COLO668 (cell line): ENCODE measurements around the gene RPH3AL.
"Not testable (repeated sequence)": the region's sequence is repeated elsewhere in the genome, so short reads cannot be mapped to it uniquely, and the experiment has no call there.

Source experiments
- DNase-seq: peaks from one replicate; lab custom pipeline; 2025; ENCODE audit not compliant: unreplicated experiment; lab: John Stamatoyannopoulos, UW

The RPH3AL gene

DNA sequence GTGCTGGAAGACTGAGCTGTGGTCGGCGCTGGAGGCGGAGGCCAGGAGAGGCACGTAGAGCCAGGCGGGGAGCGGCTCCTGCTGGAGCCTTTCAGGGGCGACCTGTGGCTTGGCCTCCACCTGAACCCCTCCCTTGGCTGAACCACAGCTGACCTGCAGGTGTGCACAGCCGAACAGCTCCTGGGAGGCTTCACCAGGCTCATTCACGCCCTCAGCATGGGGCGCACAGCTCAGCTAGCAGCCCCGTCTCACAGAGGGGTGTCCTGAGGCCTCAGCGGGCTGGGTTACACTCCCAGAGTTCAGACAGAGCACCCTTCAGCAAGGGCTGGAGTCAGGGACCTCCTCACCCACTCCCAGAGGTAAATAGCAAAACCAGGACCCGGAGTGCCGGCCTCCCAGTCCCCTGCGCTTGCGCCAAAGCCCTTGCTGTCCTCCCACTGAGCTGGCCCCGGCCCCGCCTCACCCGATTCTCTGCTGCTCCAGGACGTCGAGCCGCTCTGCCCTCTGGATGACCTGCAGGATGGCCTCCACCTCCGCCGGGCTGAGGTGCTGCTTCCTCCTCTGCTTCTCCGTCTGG, 31.7 kb downstream of the RPH3AL start:
- DNase-seq = no peak

GRCh38 chr17:320139-320538, 32.5 kb downstream of the RPH3AL start:
- no peak for DNase-seq

GRCh38 chr17:319266-319665, 33.3 kb downstream of the RPH3AL start:
- no peak for DNase-seq

DNA sequence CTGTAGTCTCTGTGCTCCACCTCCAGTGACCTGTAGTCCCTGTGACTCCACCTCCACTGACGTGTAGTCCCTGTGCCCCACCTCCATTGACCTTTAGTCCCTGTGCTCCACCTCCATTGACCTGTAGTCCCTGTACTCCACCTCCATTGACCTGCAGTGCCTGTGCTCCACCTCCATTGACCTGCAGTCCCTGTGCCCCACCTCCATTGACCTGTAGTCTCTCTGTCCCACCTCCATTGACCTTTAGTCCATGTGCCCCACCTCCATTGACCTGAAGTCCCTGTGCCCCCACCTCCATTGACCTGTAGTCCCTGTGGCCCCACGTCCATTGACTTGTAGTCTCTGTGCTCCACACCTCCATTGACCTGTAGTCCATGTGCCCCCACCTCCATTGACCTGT, 35.5 kb downstream of the RPH3AL start:
- DNase-seq = not testable (repeated sequence)

DNA sequence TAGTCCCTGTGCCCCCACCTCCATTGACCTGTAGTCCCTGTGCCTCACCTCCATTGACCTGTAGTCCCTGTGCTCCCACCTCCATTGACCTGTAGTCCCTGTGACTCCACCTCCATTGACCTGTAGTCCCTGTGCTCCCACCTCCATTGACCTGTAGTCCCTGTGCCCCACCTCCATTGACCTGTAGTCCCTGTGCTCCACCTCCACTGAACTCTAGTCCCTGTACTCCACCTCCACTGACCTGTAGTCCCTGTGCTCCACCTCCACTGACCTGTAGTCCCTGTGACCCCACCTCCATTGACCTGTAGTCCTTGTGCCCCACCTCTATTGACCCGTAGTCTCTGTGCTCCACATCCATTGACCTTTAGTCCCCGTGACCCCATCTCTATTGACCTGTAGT, 37.2 kb downstream of the RPH3AL start:
- not testable (repeated sequence) for DNase-seq

GRCh38 chr17:314614-314944, 38.0 kb downstream of the RPH3AL start:
- not testable (repeated sequence) for DNase-seq

DNA sequence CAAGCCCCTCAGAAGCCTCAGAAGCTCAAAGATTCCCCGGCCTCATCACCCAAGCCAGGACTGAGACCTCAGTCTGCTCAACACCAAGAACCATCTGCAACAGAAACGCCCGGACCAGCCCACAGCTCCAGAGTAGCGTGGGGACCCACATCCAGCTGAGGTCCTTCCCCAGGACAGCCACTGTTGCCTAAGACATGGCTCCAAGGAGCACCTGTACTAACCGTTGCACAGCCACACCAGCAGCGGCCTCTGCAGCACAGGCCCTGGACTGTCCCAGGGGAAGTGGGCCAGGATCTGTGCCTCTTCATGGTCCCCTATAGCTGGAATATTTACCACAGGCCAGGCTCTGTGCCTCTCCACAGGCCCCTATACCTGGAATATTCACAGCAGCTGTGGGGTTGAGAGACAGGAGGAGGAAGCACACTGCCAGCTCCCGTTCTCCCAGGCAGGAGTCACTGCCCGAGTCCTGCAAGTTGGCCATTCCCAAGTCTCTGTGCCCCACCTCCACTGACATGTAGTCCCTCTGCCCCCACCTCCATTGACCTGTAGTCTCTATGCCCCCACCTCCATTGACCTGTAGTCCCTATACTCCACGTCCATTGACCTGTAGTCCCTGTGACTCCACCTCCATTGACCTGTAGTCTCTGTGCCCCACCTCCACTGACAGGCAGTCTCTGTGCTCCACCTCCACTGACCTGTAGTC, 38.5 kb downstream of the RPH3AL start:
- no peak for DNase-seq

GRCh38 chr17:313231-313630, 39.4 kb downstream of the RPH3AL start:
- DNase-seq = no peak

- DNase-seq = no peak
Measured at GRCh38 chr17:312476-313148, 40.0 kb downstream of the RPH3AL start.

GRCh38 chr17:311119-311782, 41.4 kb downstream of the RPH3AL start:
- DNase-seq = no peak

DNA sequence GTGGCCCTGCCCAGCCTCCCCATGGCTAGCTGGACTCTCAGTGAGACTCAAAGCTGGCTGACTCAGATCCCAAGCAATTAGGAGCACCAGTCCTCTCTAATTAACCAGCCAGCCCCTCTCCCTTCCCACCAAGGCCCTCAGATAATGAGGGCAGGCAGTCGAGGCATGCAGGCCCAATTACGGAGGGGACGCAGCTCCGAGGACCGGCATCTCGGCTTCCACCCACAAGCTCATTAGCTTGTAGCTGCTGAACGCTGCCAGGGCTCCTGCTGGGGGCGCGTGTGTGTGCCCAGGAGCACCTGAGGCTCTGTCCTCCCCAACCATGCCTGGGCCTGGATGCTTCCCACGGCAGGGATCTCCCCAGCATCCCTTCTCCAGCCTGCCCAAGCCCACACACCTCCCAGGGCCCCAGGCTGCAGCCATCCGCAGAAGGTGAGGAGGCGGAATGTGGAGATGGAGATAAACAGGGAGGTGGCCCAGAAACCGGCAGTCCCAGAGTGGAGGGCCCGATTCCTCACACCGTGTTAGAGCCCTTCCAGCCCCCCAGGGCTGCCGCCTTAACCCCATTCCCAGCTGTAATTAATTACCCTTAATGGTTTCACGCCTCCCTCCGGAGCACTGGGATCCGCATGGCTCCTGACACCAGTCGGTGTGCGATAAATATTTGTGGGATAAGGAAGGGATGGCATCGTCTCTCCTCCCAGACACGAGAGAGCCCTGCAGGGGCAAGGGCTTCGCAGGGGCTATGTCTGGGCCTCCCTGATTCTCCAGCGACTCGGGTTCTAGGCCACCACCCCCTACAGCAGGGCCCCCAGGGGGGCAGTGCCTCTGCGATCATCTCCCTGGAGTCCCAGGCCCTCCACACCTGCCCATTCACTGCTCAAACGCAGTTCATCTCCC, 42.2 kb downstream of the RPH3AL start:
- no peak for DNase-seq

- DNase-seq = no peak
Measured at GRCh38 chr17:309361-309888, 43.2 kb downstream of the RPH3AL start.

GRCh38 chr17:307741-308507, 44.7 kb downstream of the RPH3AL start:
- DNase-seq = no peak

DNA sequence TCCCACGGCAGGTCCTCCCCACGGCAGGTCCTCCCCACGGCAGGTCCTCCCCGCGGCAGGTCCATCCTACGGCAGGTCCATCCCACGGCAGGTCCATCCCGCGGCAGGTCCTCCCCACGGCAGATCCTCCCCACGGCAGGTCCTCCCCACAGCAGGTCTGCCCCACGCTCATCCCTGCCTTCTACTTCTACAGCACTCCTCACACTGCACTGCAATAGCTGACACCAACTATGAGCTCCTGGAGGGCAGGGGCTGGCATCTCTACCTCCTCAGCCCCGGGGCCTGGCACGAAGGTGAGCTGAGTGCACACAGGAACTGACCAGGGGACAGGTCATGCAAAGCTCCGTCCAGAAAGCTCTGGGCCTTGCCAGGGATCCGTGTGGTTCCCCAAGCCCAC, 45.3 kb downstream of the RPH3AL start:
- DNase-seq = no peak

DNA sequence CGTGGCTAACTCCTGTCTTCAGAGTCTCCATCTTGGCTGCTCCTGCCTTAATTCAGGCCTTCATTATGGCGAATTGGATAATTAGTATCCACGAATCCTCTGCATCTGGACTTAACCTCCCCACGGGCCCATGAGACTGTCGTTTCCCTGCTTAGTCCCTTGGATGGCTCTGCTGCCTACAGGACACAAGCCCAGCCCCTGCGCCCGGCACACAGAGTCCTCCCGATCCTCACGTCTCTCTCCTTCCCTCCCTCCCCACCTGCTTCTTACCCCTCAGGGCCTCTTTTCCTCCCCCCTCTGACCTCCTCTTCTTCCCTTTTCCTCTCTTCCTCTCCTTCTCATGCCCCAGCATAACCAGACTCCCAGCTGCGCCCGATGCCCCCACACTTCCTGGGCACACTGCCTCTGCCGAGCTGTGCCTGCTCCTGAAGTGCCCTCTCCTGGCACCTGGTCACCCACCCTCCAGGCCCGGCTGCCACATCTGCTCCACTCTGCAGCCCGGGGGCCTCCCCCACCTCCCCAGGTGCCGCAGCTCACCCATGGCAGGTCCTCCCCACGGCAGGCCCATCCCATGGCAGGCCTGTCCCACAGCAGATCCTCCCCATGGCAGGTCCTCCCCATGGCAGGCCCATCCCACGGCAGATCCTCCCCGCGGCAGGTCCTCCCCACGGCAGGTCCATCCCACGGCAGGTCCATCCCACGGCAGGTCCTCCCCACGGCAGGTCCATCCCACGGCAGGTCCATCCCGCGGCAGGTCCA, 45.9 kb downstream of the RPH3AL start:
- no peak for DNase-seq

GRCh38 chr17:306116-306515, 46.5 kb downstream of the RPH3AL start:
- DNase-seq = no peak

DNA sequence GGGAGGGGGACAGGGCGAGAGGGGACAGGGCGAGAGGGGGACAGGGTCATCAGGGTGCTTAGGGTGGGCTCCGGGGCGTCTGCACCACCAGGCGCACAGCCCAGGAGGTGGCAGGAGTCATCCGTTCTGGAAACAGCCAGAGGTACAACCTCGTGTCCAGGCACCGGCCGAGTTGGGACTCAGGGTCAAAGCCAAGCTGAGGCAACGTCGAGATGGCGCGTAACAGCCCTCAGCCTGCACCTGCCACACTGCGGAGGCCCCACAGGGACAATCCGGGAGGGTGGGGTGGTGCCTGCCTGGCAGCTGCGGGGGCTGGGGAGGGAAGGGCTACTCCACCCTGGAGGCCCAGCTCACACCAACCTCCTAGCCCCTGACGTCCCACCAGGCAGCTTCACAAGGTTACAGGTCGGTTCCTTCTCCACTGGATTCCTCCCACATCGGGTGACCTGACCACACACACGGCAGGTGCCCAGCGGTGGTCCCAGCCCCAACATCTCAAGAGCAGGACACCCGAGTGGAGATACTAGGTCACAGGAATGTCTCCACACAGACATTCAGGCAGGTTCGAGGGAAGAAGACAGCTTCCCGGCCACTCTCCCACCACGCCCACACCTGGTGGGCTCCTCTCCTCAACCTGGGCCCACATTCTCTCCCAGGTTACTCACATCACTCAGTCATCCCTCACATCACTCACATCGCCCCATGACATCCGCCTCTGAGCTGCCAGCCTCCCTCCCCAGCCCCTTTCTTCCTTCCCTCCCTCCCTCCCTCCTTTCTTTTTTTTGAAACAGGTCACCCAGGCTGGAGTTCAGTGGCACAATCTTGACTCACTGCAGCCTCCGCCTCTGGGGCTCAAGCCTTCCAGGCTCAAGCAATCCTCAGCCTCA, 47.3 kb downstream of the RPH3AL start:
- DNase-seq = no peak

- DNase-seq = no peak
Measured at GRCh38 chr17:304461-304860, 48.1 kb downstream of the RPH3AL start.
